Bronchial epithelial cell (primary cell): Measurements from ENCODE around the gene POLN. TPM values are rescaled to one million over a fixed set of nuclear protein-coding genes. Genes with fewer than 3 reads are reported as not detected.
A peak's percentile ranks its signal among the peaks of the same experiment; 100 is the strongest.
"Not testable (repeated sequence)": the region's sequence is repeated elsewhere in the genome, so short reads cannot be mapped to it uniquely, and the experiment has no call there.

ENCODE experiments used
- DNase-seq: peaks from one replicate; pipeline ENCODE4 v3.0.0-alpha.2; 2010; ENCODE audit warnings: low read depth
- FAIRE-seq: peaks from 2 replicates; lab custom pipeline; 2011; peaks lifted over from hg19 to GRCh38; lab: Jason Lieb, UNC
- H3K27me3 ChIP-seq: 2 replicates; pipeline ENCODE4 v1.5.1; 2011; ENCODE audit warnings: low read length; ENCODE audit not compliant: control insufficient read depth, insufficient read depth
- H3K36me3 ChIP-seq: 2 replicates; pipeline ENCODE4 v1.5.1; 2011; ENCODE audit warnings: low read length; ENCODE audit not compliant: control insufficient read depth, insufficient read depth
- H3K4me3 ChIP-seq: 2 replicates; pipeline ENCODE4 v1.5.1; 2011; ENCODE audit warnings: mild to moderate bottlenecking, low read depth, low read length, control low read depth
- total RNA-seq: library from RNA; depleted of rRNA; stranded (reverse); fragments of >200 nt; gene quantifications from 2 replicates; pipeline ENCODE4 v1.2.1, GENCODE V29; 2014
- TF ChIP-seq, protein P1 (sequence below): IDR thresholded peaks from 2 replicates; pipeline ENCODE4 v1.5.1; 2011; ENCODE audit warnings: mild to moderate bottlenecking, moderate library complexity, low read length, control low read depth, inconsistent platforms; ENCODE audit not compliant: insufficient read depth, severe bottlenecking

Gene POLN
- total RNA-seq, 1 donor from 2014 or later = 1.6 TPM

DNA sequence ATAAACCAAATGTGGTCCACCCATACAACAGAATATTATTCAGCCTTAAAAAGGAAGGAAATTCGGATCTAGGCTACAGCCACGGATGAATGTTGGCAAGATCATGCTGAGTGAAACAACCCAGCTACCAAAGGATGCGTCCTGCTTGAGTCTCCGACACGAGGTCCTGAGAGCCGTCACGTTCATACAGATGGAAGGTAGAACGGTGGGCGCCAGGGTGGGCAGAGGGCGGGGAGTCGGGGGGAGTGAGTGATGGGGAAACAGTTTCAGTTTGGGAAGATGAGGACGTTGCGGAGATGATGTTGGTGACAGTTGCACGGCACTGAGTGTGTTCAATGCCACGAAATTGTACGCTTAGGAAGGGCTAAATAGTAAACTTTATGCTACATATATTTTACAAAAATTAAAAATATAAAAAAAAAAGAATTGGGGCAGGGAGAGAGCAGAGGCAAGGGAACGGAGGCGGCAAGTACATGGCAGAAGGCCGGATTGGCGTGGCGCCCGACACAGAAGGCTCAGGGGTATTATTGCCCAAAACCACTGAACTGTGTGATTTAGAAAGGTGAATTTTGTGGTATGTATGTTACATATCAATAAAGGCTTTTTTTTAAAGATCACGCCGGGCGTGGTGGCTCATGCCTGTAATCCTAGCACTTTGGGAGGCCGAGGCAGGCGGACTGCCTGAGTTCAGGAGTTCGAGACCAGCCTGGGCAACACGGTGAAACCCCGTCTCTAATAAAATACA is 34.8 kb upstream of the POLN start:
- TF ChIP-seq, protein P1, sequence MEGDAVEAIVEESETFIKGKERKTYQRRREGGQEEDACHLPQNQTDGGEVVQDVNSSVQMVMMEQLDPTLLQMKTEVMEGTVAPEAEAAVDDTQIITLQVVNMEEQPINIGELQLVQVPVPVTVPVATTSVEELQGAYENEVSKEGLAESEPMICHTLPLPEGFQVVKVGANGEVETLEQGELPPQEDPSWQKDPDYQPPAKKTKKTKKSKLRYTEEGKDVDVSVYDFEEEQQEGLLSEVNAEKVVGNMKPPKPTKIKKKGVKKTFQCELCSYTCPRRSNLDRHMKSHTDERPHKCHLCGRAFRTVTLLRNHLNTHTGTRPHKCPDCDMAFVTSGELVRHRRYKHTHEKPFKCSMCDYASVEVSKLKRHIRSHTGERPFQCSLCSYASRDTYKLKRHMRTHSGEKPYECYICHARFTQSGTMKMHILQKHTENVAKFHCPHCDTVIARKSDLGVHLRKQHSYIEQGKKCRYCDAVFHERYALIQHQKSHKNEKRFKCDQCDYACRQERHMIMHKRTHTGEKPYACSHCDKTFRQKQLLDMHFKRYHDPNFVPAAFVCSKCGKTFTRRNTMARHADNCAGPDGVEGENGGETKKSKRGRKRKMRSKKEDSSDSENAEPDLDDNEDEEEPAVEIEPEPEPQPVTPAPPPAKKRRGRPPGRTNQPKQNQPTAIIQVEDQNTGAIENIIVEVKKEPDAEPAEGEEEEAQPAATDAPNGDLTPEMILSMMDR = no peak
- DNase-seq (no peak), FAIRE-seq (peak; percentile 87)
- Histone ChIP-seq H3K27me3 (no peaks in the 10 kb centered on the region), H3K36me3 (no peaks in the 10 kb centered on the region), H3K4me3 (no peak overlapping the region)

DNA sequence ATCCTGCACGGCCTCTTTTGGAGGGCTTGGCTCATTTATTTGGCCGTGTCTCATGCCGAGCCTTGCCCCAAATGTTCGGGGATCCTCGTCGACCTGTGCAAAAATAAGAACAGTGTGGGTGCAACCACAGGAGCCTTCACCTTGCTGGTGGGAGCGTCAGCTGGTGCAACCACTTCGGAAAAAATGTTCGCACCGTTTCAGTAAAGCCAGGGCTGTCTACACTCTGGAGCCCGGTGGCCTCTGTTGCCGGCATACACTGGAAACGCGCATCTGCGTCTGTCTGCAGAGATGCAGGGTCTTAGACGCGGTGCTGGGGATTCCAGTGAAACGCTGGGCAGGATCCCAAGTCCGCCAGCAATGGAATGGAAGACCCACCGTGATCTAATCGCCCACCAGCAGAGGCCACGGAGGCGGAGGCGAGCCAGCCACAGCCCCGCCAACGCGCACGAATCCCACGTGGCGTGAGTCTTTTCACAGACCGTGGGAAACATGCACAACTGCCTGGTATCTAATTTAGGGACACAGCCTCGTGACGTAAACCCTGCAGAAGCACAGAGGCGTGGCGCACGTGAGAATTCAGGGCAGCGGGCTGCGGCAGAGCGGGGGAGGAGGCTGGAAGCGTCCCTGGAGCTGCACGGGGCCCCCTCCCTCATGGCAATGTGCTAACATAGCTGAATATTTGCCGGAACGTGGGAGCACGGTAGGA is 33.8 kb upstream of the POLN start:
- TF ChIP-seq, protein P1 = no peak
- no peak for FAIRE-seq
- Histone ChIP-seq H3K4me3 (no peak overlapping the region), H3K27me3 (no peaks in the 10 kb centered on the region), H3K36me3 (no peaks in the 10 kb centered on the region)
- DNase-seq = no peak

DNA sequence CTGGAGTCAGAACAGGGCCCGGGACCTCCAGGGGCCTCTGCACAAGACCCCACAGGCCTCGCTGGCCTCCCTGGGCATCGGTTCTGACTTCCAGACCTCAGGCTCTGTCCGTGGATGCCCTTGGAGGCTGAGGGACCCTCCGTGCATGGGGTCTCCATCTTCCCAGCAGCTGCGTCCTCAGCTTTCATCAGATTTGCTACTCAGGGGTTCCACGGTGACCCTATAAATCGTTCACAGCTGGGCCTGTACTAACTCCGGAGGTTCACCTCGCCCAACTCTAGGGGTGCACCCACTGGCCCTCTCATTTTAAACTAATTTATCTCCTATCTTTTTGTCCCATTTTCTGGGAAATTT is 33.1 kb upstream of the POLN start:
- not testable (repeated sequence) for H3K27me3 ChIP-seq, H3K36me3 ChIP-seq, H3K4me3 ChIP-seq, FAIRE-seq, DNase-seq

DNA sequence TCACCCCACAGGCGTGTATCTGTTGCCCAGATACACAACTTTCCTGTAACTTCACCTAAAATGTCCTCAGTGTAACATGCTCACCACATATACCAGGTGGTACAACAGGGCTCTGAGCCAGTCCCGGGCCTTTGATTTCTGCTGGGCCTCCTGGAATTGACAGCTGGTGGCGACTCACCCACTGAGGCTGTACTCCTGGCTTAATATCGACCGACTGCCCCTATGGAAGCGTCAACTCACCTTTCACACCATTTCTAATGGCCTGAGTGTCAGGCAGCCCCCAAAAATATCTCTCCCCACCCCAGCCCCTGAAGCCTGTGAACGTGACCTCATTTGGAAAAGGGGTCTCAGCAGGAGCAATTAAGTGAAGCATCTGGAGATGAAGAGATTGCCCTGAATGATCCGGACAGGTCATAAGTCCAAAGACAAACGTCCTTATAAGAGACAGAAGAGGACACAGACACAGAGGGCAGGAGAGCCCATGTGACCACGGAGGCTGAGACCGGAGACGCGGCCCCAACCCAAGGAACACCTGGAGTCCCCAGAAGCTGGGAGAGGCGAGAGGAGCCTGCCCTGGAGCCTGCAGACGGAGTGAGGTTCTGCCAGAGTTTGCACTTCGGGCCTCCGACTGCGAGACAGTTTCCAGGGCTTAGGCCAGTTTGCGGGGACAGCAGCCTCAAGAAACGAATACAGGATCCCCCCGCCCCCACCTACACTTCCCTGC is 32.6 kb upstream of the POLN start:
- FAIRE-seq = no peak
- TF ChIP-seq, protein P1 = no peak
- Histone ChIP-seq H3K27me3 (no peaks in the 10 kb centered on the region), H3K4me3 (no peak overlapping the region), H3K36me3 (no peaks in the 10 kb centered on the region)
- DNase-seq = no peak

DNA sequence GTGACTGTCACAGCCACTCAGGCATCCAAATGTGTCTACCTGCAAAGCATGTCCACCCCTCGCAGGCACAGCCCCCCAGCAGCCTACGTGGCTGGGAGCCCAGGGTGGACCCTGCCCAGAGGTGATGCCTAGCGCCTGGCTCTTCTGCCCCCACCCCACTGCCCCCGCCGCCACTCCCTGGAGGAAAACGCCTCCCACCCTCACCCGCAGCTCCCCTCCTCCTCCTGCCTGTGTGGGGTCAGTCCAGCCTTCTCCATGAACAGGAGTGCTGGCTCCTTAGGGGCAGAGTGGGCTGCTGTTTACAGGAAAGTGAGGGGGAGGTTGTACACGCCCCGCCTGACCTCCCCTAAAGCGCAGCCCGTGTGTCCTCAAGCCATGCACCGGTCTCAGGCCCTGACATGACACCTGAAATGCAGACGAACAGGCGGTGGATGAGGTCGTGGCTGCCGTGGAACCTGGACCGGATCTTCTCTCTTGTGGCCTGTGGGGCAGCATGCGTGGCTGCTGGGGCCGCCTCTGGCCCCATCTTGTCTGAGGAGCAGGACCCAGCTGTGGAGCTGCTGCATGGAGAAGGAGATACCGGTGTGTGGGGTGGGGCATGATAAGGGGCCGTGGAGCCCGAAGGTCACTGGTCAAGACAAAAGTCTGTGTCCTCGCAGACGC is 31.9 kb upstream of the POLN start:
- Histone ChIP-seq H3K27me3 (no peaks in the 10 kb centered on the region), H3K36me3 (no peaks in the 10 kb centered on the region), H3K4me3 (no peak overlapping the region)
- FAIRE-seq = no peak
- no peak for DNase-seq
- TF ChIP-seq, protein P1 = no peak

DNA sequence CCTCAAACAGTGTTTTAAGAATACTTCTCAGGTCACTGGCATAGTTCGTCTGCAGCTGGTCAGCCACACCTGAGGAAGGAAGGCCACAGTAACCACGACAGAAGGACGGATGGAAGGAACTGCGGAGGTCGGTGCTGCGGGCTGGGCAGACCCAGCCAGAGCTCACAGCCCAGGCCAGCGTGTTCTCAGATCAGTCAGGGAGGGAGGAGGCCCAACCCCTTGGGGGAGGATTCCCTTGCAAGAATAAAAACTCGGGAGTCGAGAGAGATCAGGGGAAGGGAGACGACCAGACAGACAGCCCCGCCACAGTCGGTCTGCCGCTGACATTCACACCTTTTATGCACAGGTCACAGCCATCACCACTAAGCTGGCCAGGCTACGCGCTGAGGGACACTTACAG is 31.3 kb upstream of the POLN start:
- TF ChIP-seq, protein P1 = no peak
- H3K4me3 ChIP-seq = no peak overlapping the region
- FAIRE-seq (no peak), DNase-seq (no peak)
- H3K36me3 ChIP-seq = no peaks in the 10 kb centered on the region
- H3K27me3 ChIP-seq = no peaks in the 10 kb centered on the region
